OCI-LY7 (cell line): ENCODE results near the gene USHBP1. TPM values are rescaled to one million over a fixed set of nuclear protein-coding genes. Genes with fewer than 3 reads are reported as not detected.

ENCODE experiments used
- BruUV-seq: library from RNA; stranded (reverse); fragments of 400-500 nt; replicated peaks from 2 replicates; lab custom pipeline; 2021; lab: Mats Ljungman, UMichigan
- CTCF ChIA-PET: fragments of 300-600 bp; sonication (Branson Sonifier 250); formaldehyde crosslinking; loops from one replicate; lab custom pipeline; 2022; ENCODE audit warnings: antibody characterized with exemption; ENCODE audit not compliant: unreplicated experiment; lab: Charles Lee
- POLR2A ChIA-PET: fragments of 300-600 bp; sonication (Branson Sonifier 250); formaldehyde crosslinking; loops from one replicate; lab custom pipeline; 2022; ENCODE audit warnings: antibody characterized with exemption; lab: Charles Lee
- DNase-seq: peaks from one replicate; pipeline ENCODE4 v3.0.0-alpha.2; 2015; ENCODE audit warnings: low spot score
- H2AFZ ChIP-seq: fragments of 200-600 bp; sonication (generic), shearing (Covaris generic); 2 replicates; pipeline ENCODE4 v1.6.1; 2014; ENCODE audit warnings: mild to moderate bottlenecking, antibody characterized with exemption, low read length, moderate library complexity
- H3K27ac ChIP-seq: fragments of 200-600 bp; sonication (generic); 2 replicates; pipeline ENCODE4 v1.5.1; 2014; ENCODE audit warnings: mixed run types, low read depth, mild to moderate bottlenecking, moderate library complexity, low read length, inconsistent platforms; ENCODE audit not compliant: poor library complexity, severe bottlenecking
- H3K36me3 ChIP-seq: fragments of 200-600 bp; sonication (generic); 2 replicates; pipeline ENCODE4 v1.6.1; 2014; ENCODE audit warnings: mild to moderate bottlenecking, antibody characterized with exemption, low read length, moderate library complexity, mixed read lengths; ENCODE audit not compliant: insufficient read depth
- H3K4me1 ChIP-seq: fragments of 200-600 bp; sonication (generic); 2 replicates; pipeline ENCODE4 v1.5.1; 2014; ENCODE audit warnings: mild to moderate bottlenecking, low read length; ENCODE audit not compliant: insufficient read depth, poor library complexity, severe bottlenecking
- H3K4me2 ChIP-seq: fragments of 200-600 bp; sonication (generic); 2 replicates; pipeline ENCODE4 v1.6.1; 2014; ENCODE audit warnings: mild to moderate bottlenecking, low read length
- H3K4me3 ChIP-seq: fragments of 200-600 bp; sonication (generic); 2 replicates; pipeline ENCODE4 v1.5.1; 2014; ENCODE audit warnings: mild to moderate bottlenecking, low read depth, low read length; ENCODE audit not compliant: poor library complexity, severe bottlenecking
- H3K79me2 ChIP-seq: fragments of 200-600 bp; sonication (generic); 2 replicates; pipeline ENCODE4 v1.6.1; 2016; ENCODE audit warnings: low read depth, mild to moderate bottlenecking, low read length, moderate library complexity, mixed read lengths; ENCODE audit not compliant: insufficient read depth
- H3K9me2 ChIP-seq: fragments of 200-600 bp; sonication (generic); 2 replicates; pipeline ENCODE4 v1.6.1; 2016; ENCODE audit warnings: mild to moderate bottlenecking, low read length, mixed read lengths; ENCODE audit not compliant: insufficient read depth
- H3K9me3 ChIP-seq: fragments of 200-600 bp; sonication (generic); 2 replicates; pipeline ENCODE4 v1.6.1; 2014; ENCODE audit warnings: mild to moderate bottlenecking, mixed run types, low read length, mixed read lengths
- H4K20me1 ChIP-seq: fragments of 200-600 bp; sonication (generic); 2 replicates; pipeline ENCODE4 v1.6.1; 2014; ENCODE audit warnings: mild to moderate bottlenecking, antibody characterized with exemption, low read length, moderate library complexity, mixed read lengths; ENCODE audit not compliant: insufficient read depth
- EZH2phosphoT487 ChIP-seq: fragments of 200-600 bp; sonication (generic); IDR thresholded peaks from 2 replicates; pipeline ENCODE4 v1.6.1; 2018; ENCODE audit warnings: low read depth, borderline replicate concordance, mild to moderate bottlenecking, mixed run types, antibody characterized with exemption, low read length, moderate library complexity, mixed read lengths
- intact Hi-C: fragments of 100-400 bp; cut with micrococcal nuclease; formaldehyde crosslinking; loops from one replicate; pipeline ENCODE4 v1.10.0; 2022; ENCODE audit not compliant: unreplicated experiment
- total RNA-seq, 2 experiments: library from RNA; depleted of rRNA in 1 of 2; stranded (reverse); fragments of >200 nt in 1 of 2; shearing (Covaris generic) in 1 of 2; gene quantifications; 2 replicates each; pipeline ENCODE4 v1.2.3, GENCODE V29; 2014 to 2022
- TF ChIP-seq, protein P1 (sequence below): fragments of 200-600 bp; sonication (generic); conservative IDR thresholded peaks from 2 replicates; pipeline ENCODE4 v1.5.1; 2014; ENCODE audit warnings: mild to moderate bottlenecking, antibody characterized with exemption, low read length, moderate library complexity, mixed read lengths

The USHBP1 gene
- total RNA-seq, 2 experiments from 2014 or later: 3.1 to 7.6 TPM

DNA sequence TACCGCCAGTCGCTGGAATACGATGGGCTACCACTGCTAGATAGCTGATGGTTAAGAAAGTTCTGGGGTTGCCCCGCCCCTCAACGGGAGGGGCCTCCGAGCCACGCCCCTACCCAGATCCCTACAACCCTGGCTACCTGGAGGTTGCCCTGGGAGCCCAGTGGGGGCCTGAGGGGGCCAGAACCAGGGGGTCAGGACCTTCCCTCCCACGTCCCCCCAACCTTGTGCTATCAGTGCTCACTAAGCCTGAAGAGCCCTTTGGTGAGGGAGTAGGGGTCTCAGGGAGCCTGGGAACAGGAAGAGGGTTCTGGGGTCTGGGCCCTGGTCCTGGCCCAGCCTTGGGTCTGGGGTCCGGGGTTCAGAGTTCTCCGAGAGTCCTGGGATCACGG lies 29.6 kb downstream of the USHBP1 start:
- H3K36me3 ChIP-seq: peaks cover 46% of the 10 kb centered on the region; the same call in 1 of the 2 replicates
- no peaks in the 10 kb centered on the region for H3K9me3 ChIP-seq
- H3K4me3 ChIP-seq: peak overlapping the region; percentile 69
- TF ChIP-seq EZH2phosphoT487: no peak
- TF ChIP-seq, protein P1, sequence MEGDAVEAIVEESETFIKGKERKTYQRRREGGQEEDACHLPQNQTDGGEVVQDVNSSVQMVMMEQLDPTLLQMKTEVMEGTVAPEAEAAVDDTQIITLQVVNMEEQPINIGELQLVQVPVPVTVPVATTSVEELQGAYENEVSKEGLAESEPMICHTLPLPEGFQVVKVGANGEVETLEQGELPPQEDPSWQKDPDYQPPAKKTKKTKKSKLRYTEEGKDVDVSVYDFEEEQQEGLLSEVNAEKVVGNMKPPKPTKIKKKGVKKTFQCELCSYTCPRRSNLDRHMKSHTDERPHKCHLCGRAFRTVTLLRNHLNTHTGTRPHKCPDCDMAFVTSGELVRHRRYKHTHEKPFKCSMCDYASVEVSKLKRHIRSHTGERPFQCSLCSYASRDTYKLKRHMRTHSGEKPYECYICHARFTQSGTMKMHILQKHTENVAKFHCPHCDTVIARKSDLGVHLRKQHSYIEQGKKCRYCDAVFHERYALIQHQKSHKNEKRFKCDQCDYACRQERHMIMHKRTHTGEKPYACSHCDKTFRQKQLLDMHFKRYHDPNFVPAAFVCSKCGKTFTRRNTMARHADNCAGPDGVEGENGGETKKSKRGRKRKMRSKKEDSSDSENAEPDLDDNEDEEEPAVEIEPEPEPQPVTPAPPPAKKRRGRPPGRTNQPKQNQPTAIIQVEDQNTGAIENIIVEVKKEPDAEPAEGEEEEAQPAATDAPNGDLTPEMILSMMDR: no peak
- peak overlapping the region; percentile 87 for H3K4me2 ChIP-seq
- intact Hi-C loops: no loop called here
- no peaks in the 10 kb centered on the region for H3K9me2 ChIP-seq
- peak; percentile 73 for DNase-seq
- no peak overlapping the region; the same call in 1 of the 2 replicates for H2AFZ ChIP-seq
- no TSS peak for BruUV-seq
- H3K27ac ChIP-seq: peak overlapping the region; percentile 58
- peaks cover 12% of the 10 kb centered on the region; the same call in 1 of the 2 replicates for H3K79me2 ChIP-seq
- ChIA-PET POLR2A (interaction anchor here (0.6 to 1.5 kb wide), 3 partner anchors 32 to 753 kb away, joined by 3 to 5 read pairs (median 5); partner anchors contain the start of gene BABAM1), CTCF (no interaction called here)
- H3K4me1 ChIP-seq: peaks cover 25% of the 10 kb centered on the region
- no peaks in the 10 kb centered on the region for H4K20me1 ChIP-seq

- no peaks in the 10 kb centered on the region for H3K9me3 ChIP-seq
- TF ChIP-seq, protein P1: no peak
- TF ChIP-seq EZH2phosphoT487: no peak
- ChIA-PET CTCF (no interaction called here), POLR2A (no interaction called here)
- no peak overlapping the region for H3K27ac ChIP-seq
- BruUV-seq: no TSS peak
- no peaks in the 10 kb centered on the region for H4K20me1 ChIP-seq
- no peak for DNase-seq
- H3K79me2 ChIP-seq: peaks cover 12% of the 10 kb centered on the region; the same call in 1 of the 2 replicates
- peaks cover 26% of the 10 kb centered on the region for H3K4me1 ChIP-seq
- H2AFZ ChIP-seq: no peak overlapping the region
- no peak overlapping the region for H3K4me3 ChIP-seq
- H3K9me2 ChIP-seq: no peaks in the 10 kb centered on the region
- no peak overlapping the region for H3K4me2 ChIP-seq
- H3K36me3 ChIP-seq: peaks cover 48% of the 10 kb centered on the region; the same call in 1 of the 2 replicates
- intact Hi-C loops: no loop called here
Measured at GRCh38 chr19:17232258-17232657, 32.3 kb downstream of the USHBP1 start.

DNA sequence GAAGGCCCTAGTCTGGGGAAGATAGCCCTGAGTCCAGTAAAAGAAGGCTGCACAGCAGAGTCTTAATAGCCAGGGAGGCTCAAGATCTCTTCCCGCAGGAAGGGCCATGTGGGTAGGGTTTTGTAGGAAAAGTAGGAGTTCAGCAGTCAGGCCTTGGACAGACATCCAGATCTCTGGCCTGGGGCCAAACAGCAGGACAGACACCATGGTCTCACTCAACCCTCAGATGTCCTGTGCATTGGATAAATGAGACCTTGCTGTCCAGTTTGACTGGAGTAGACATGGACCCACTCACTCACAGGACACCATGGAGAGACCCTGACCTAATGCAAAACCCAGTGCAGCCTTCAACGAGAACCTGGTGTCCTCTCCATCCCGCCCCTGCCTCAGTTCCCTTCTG lies 34.7 kb downstream of the USHBP1 start:
- no peak overlapping the region for H3K27ac ChIP-seq
- intact Hi-C loops: no loop called here
- CTCF ChIA-PET: no interaction called here
- no peaks in the 10 kb centered on the region for H3K9me3 ChIP-seq
- H3K4me3 ChIP-seq: no peak overlapping the region
- POLR2A ChIA-PET: no interaction called here
- BruUV-seq: no TSS peak
- H3K9me2 ChIP-seq: no peaks in the 10 kb centered on the region
- DNase-seq: no peak
- no peaks in the 10 kb centered on the region for H4K20me1 ChIP-seq
- TF ChIP-seq, protein P1: no peak
- no peak for TF ChIP-seq EZH2phosphoT487
- peaks cover 16% of the 10 kb centered on the region; the same call in 1 of the 2 replicates for H3K79me2 ChIP-seq
- H2AFZ ChIP-seq: no peak overlapping the region
- H3K36me3 ChIP-seq: peaks cover 48% of the 10 kb centered on the region; the same call in 1 of the 2 replicates
- H3K4me1 ChIP-seq: peaks cover 22% of the 10 kb centered on the region
- no peak overlapping the region for H3K4me2 ChIP-seq
